ENCODE measurements around the gene AK5.

Gene AK5

DNA sequence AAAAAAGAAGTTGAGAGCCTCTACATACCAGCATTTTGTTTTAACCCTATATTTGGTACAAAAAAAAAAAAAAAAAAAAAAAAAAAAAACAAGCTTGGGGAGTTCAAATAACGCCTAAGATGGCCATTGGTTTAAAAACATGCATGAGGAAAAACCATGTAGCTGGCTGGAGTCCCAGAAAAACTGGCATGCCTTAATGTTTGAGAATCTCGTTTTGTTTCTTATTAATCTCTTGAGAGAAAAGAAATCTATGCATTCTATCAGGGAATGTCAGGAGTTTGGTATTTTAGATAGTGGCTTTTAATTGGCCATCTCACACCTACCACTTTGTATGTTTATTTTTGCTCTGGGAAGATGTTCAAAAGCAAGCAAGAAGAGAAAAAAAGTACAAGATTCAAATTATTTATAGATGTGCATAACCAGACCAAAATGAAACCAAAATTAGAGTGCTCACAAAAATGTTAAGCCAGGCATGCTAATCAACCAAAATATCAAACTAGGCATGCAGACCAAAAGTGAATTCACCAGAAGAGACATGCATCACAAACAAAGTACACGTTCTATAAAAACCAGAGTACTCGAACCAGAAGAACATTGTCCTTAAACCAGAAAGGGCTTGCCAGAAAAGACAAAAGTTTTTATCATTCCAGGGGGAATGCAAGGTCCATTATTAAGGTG lies 156.6 kb downstream of the AK5 start:
- Histone ChIP-seq H3K27ac (ENCODE audit: low read depth, low read length, severe bottlenecking) (no peak overlapping the region), H3K36me3 (ENCODE audit: control insufficient read depth, insufficient read depth, low read length) (no peaks in the 10 kb centered on the region), H3K9me3 (ENCODE audit: control insufficient read depth, low read length) (no peaks in the 10 kb centered on the region), H3K4me1 (ENCODE audit: control insufficient read depth, insufficient read depth, low read length, poor library complexity, severe bottlenecking) (no peaks in the 10 kb centered on the region), H3K4me3 (ENCODE audit: extremely low read depth, insufficient read depth, low read length, poor library complexity, severe bottlenecking) (no peak overlapping the region)
- WGBS, 2 experiments (ENCODE audit: insufficient coverage in 2 of 2) = 60 to 83% methylated on average over 1 of the region's 4 CpGs

DNA sequence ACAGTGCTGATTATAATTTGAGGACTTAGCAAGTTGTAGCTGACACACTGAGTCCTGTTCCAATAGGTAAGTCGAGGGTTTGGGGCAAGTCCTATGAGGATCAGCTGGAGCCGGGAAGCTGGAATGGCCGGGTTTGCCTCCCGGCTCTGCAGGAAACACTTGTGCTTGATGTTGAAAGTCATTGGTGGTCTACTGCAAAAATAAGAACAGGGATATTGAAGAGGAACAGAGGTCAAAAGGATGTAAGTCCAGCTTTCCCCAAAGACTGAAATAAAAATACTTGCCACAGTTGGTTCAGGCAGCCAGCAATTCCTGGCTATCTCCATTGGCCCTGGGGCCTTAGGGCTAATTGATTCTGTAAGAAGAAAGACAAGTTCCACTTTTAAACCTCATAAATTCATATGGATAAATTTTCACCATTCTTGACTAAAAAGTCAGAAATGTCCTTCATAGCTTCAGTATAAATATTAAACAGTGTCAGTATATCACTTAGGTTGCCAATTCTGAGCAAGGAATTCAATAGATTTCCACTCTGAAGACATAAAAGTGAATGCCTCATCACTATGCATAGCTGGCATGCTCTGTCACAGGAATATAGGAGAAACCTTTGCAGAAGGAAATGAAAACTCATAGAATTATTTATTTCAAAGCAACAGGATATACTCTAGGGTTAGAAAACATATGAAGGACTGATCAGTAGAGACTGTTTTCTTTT lies 165.2 kb downstream of the AK5 start:
- Histone ChIP-seq H3K36me3 (ENCODE audit: control insufficient read depth, insufficient read depth, low read length) (no peaks in the 10 kb centered on the region), H3K27ac (ENCODE audit: low read depth, low read length, severe bottlenecking) (no peak overlapping the region), H3K4me3 (ENCODE audit: extremely low read depth, insufficient read depth, low read length, poor library complexity, severe bottlenecking) (no peak overlapping the region), H3K9me3 (ENCODE audit: control insufficient read depth, low read length) (no peaks in the 10 kb centered on the region), H3K4me1 (ENCODE audit: control insufficient read depth, insufficient read depth, low read length, poor library complexity, severe bottlenecking) (no peaks in the 10 kb centered on the region)
- 76 to 92% methylated on average over 3 to 4 of the region's 4 CpGs for WGBS, 2 experiments (ENCODE audit: insufficient coverage in 2 of 2)

DNA sequence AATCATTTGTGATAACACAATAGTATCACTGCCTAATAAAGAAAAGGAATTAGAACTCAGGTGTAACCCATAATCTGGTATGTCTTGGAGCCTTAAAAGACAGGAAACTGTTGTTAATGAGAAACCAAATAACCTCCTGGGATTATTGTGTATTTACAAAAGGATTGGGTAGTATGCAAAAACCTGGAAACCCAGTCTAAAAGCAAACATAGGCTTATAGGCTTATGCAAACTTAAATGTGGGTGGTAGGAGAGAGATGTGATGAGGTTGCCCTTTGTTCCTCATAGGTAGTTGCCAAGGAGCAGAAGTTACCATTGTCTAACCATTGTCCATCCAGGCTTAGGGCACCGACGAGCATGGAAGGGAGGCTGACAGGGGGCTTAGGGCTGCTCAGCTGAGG lies 165.8 kb downstream of the AK5 start:
- H3K27ac ChIP-seq (ENCODE audit: low read depth, low read length, severe bottlenecking) = no peak overlapping the region
- H3K4me3 ChIP-seq (ENCODE audit: extremely low read depth, insufficient read depth, low read length, poor library complexity, severe bottlenecking) = no peak overlapping the region
- 92% methylated on average over 2 of the region's 2 CpGs; no CpG with 5 or more reads in 1 of the 2 experiments for WGBS, 2 experiments (ENCODE audit: insufficient coverage in 2 of 2)
- H3K9me3 ChIP-seq (ENCODE audit: control insufficient read depth, low read length) = no peaks in the 10 kb centered on the region
- H3K4me1 ChIP-seq (ENCODE audit: control insufficient read depth, insufficient read depth, low read length, poor library complexity, severe bottlenecking) = no peaks in the 10 kb centered on the region
- H3K36me3 ChIP-seq (ENCODE audit: control insufficient read depth, insufficient read depth, low read length) = no peaks in the 10 kb centered on the region

DNA sequence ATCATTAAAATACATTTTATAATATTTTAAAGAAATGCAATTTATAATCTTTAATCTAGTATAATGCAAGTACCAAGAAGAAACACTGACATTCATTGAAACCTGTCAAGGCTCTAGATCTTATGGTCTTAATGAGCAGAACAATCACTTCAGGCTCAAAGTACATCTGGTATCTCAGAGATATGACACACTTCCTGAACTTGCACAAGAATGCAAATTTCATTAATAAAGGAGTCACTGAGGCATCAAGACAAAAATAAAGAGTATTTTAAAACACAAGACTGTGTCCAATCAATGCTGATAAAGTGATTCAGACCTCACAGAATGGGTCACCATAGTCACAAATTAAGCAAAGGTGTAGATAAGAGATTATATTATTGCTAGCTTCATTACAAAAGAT lies 178.1 kb downstream of the AK5 start:
- H3K36me3 ChIP-seq (ENCODE audit: control insufficient read depth, insufficient read depth, low read length) = no peaks in the 10 kb centered on the region
- H3K9me3 ChIP-seq (ENCODE audit: control insufficient read depth, low read length) = no peaks in the 10 kb centered on the region
- no peak overlapping the region for H3K27ac ChIP-seq (ENCODE audit: low read depth, low read length, severe bottlenecking)
- H3K4me1 ChIP-seq (ENCODE audit: control insufficient read depth, insufficient read depth, low read length, poor library complexity, severe bottlenecking) = no peaks in the 10 kb centered on the region
- H3K4me3 ChIP-seq (ENCODE audit: extremely low read depth, insufficient read depth, low read length, poor library complexity, severe bottlenecking) = no peak overlapping the region

DNA sequence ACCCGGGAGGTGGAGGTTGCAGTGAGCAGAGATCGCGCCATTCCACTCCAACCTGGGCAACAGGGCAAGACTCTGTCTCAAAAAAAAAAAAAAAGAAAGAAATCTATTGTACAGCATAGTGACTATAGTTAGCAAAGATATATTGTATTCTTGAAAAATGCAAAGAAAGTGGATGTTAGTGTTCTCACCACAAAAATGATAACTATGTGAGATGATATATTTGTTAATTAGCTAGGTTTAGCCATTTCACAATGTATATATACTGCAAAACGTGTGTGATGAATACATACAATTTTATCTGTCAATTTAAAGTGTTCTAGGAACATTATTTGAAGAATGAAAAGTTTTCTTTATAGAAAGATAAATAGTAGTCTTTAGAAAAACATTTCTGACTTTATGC lies 179.9 kb downstream of the AK5 start:
- WGBS, 2 experiments (ENCODE audit: insufficient coverage in 2 of 2) = 100% methylated on average over 1 of the region's 4 CpGs; no CpG with 5 or more reads in 1 of the 2 experiments
- H3K4me1 ChIP-seq (ENCODE audit: control insufficient read depth, insufficient read depth, low read length, poor library complexity, severe bottlenecking) = no peaks in the 10 kb centered on the region

DNA sequence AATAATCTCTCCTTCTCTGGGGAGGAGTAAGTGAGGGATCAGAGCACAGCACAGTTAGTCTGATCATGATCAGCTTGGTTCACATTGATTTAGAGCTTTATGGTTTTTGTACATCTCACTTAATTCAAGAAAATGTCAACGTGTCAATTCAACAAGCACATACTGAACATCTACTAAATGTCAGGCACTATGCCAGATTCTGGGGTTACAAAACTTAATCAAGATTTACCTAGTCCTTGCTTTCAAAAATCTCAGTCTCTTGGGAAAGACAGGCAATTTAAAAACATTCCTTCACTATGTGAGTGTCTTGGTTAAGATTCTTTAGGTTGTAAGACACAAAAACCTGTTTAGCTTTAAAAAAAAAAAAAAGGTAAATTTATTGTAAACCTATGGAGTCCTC lies 181.4 kb downstream of the AK5 start:
- peaks cover 1% of the 10 kb centered on the region for H3K4me1 ChIP-seq (ENCODE audit: control insufficient read depth, insufficient read depth, low read length, poor library complexity, severe bottlenecking)
- H3K4me3 ChIP-seq (ENCODE audit: extremely low read depth, insufficient read depth, low read length, poor library complexity, severe bottlenecking) = no peak overlapping the region
- no peaks in the 10 kb centered on the region for H3K36me3 ChIP-seq (ENCODE audit: control insufficient read depth, insufficient read depth, low read length)
- no peaks in the 10 kb centered on the region for H3K9me3 ChIP-seq (ENCODE audit: control insufficient read depth, low read length)
- 80 to 100% methylated on average over 1 of the region's 1 CpG for WGBS, 2 experiments (ENCODE audit: insufficient coverage in 2 of 2)
- no peak overlapping the region for H3K27ac ChIP-seq (ENCODE audit: low read depth, low read length, severe bottlenecking)

More for the DNA sequence above, 179.9 kb downstream of the AK5 start:
- no peak overlapping the region for H3K4me3 ChIP-seq (ENCODE audit: extremely low read depth, insufficient read depth, low read length, poor library complexity, severe bottlenecking)
- no peaks in the 10 kb centered on the region for H3K9me3 ChIP-seq (ENCODE audit: control insufficient read depth, low read length)
- no peak overlapping the region for H3K27ac ChIP-seq (ENCODE audit: low read depth, low read length, severe bottlenecking)
- H3K36me3 ChIP-seq (ENCODE audit: control insufficient read depth, insufficient read depth, low read length) = no peaks in the 10 kb centered on the region

DNA sequence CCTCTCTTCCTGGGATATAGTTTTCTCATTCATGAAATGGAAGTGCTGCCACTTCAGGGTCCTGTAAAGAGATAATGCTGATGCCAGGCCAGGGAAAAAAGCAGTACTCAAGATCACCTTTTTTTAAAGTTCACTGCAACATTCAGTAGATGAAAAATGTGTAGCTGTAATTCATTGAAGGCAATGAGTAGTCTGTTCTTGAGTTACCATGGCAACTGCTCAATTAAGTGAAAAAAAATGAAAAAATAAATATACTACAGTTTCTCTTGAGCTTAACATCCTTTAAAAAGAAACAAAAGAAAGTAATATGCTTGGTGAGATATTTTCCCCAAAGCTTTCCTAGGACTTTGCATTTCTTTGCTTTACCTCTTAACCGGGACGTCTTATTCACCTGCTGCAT lies 183.3 kb downstream of the AK5 start:
- Histone ChIP-seq H3K27ac (ENCODE audit: low read depth, low read length, severe bottlenecking) (no peak overlapping the region), H3K4me1 (ENCODE audit: control insufficient read depth, insufficient read depth, low read length, poor library complexity, severe bottlenecking) (peaks cover 8% of the 10 kb centered on the region), H3K36me3 (ENCODE audit: control insufficient read depth, insufficient read depth, low read length) (no peaks in the 10 kb centered on the region), H3K4me3 (ENCODE audit: extremely low read depth, insufficient read depth, low read length, poor library complexity, severe bottlenecking) (no peak overlapping the region), H3K9me3 (ENCODE audit: control insufficient read depth, low read length) (no peaks in the 10 kb centered on the region)
- no CpG with 5 or more reads among the region's 2 CpGs for WGBS, 2 experiments (ENCODE audit: insufficient coverage in 2 of 2)

DNA sequence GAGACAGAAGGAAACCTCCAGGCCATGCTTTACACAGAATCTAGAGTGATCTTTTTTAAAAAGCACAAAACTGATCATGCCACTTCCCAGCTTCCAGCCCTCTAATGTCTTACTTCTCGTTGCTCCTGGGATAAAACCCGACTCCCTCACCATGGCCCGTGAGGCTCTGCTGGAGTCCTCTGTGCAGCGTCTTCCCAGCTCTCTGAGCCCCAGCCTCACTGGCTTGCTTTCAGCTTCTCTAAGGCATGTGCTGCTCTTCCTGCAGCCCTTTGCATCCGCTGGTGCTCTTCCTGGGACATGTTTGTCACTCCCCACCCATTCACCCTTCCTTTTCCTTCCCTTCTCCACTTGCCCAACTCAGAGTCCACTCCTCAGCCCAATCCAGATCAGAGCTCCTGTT lies 184.1 kb downstream of the AK5 start:
- peaks cover 8% of the 10 kb centered on the region for H3K4me1 ChIP-seq (ENCODE audit: control insufficient read depth, insufficient read depth, low read length, poor library complexity, severe bottlenecking)
- H3K27ac ChIP-seq (ENCODE audit: low read depth, low read length, severe bottlenecking) = no peak overlapping the region
- WGBS, 2 experiments (ENCODE audit: insufficient coverage in 2 of 2) = 78 to 89% methylated on average over 3 to 5 of the region's 5 CpGs
- H3K36me3 ChIP-seq (ENCODE audit: control insufficient read depth, insufficient read depth, low read length) = no peaks in the 10 kb centered on the region
- H3K9me3 ChIP-seq (ENCODE audit: control insufficient read depth, low read length) = no peaks in the 10 kb centered on the region
- no peak overlapping the region for H3K4me3 ChIP-seq (ENCODE audit: extremely low read depth, insufficient read depth, low read length, poor library complexity, severe bottlenecking)

DNA sequence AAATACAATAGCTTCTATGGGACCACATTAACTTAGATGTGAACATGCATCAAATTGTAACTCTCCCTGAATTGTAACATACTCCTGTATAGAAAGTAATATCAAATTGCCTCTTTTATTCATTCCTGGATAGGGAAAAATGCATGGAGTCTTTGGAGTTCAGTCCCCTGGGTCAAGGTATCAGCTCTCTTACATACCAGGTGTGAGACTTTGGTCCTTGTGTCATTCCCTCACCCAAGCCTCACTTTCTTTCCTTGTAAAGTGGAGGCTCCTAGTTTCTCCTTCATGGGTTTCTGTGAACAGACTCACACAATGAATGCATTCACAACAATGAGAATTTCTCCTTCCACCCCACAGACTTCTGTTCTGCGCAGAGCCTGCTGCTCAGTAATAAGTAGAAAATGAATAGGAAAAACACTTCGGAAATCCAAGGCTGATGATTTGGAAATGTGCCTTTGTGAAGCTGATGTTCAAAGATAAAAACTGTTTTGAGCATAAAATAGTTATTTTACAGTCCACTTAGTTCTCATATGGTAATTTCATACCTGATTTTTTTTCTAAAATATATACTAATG lies 185.3 kb downstream of the AK5 start:
- no peak overlapping the region for H3K4me3 ChIP-seq (ENCODE audit: extremely low read depth, insufficient read depth, low read length, poor library complexity, severe bottlenecking)
- no CpG with 5 or more reads among the region's 2 CpGs for WGBS, 2 experiments (ENCODE audit: insufficient coverage in 2 of 2)
- no peaks in the 10 kb centered on the region for H3K9me3 ChIP-seq (ENCODE audit: control insufficient read depth, low read length)
- H3K27ac ChIP-seq (ENCODE audit: low read depth, low read length, severe bottlenecking) = no peak overlapping the region
- peaks cover 8% of the 10 kb centered on the region for H3K4me1 ChIP-seq (ENCODE audit: control insufficient read depth, insufficient read depth, low read length, poor library complexity, severe bottlenecking)
- H3K36me3 ChIP-seq (ENCODE audit: control insufficient read depth, insufficient read depth, low read length) = no peaks in the 10 kb centered on the region

DNA sequence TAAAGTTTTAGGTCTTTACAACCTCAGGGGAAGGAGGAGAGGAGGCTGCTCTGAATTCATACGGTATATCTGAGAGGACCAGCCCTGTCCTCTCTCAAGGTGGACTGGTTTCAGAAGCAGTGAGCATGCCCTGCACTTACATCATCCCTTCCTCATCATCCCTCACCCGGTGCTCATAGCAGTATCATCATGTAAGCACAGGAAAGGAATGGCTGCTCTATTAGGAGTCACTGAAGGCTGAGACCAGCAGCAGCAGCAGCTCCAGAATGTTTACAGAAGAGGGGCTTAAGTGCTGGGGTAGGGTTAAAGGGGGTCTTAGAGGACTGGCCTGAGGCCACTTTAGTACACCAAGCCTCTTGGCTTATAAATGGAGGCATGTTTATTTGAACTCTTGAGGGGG lies 185.9 kb downstream of the AK5 start:
- Histone ChIP-seq H3K27ac (ENCODE audit: low read depth, low read length, severe bottlenecking) (no peak overlapping the region), H3K4me1 (ENCODE audit: control insufficient read depth, insufficient read depth, low read length, poor library complexity, severe bottlenecking) (peaks cover 8% of the 10 kb centered on the region), H3K9me3 (ENCODE audit: control insufficient read depth, low read length) (no peaks in the 10 kb centered on the region), H3K36me3 (ENCODE audit: control insufficient read depth, insufficient read depth, low read length) (no peaks in the 10 kb centered on the region), H3K4me3 (ENCODE audit: extremely low read depth, insufficient read depth, low read length, poor library complexity, severe bottlenecking) (no peak overlapping the region)
- 100% methylated on average over 1 of the region's 2 CpGs; no CpG with 5 or more reads in 1 of the 2 experiments for WGBS, 2 experiments (ENCODE audit: insufficient coverage in 2 of 2)

Data from mesodermal cell (in vitro differentiated cells).